ENCODE measurements around the gene TANC2. TPM values are rescaled to one million over a fixed set of nuclear protein-coding genes. Genes with fewer than 3 reads are reported as not detected.

The TANC2 gene
- total and polyA plus RNA-seq, 2 donors = 5.8 to 101 TPM

GRCh38 chr17:62998665-62999393, 32.8 kb downstream of the TANC2 start:
- no peak for DNase-seq (ENCODE audit: extremely low spot score)
- no peak overlapping the region for H3K27ac ChIP-seq (ENCODE audit: low read depth)
- no peaks in the 10 kb centered on the region for H3K4me1 ChIP-seq (ENCODE audit: insufficient read depth)
- H3K4me3 ChIP-seq (ENCODE audit: low read depth, low read length) = no peak overlapping the region
- no peaks in the 10 kb centered on the region for H3K36me3 ChIP-seq (ENCODE audit: insufficient read depth)
- 97% methylated on average over 1 of the region's 1 CpG for WGBS

- Histone ChIP-seq H3K4me1 (ENCODE audit: insufficient read depth) (no peaks in the 10 kb centered on the region), H3K27ac (ENCODE audit: low read depth) (no peak overlapping the region), H3K36me3 (ENCODE audit: insufficient read depth) (no peaks in the 10 kb centered on the region), H3K4me3 (ENCODE audit: low read depth, low read length) (no peak overlapping the region)
- no peak for DNase-seq (ENCODE audit: extremely low spot score)
- WGBS = 99% methylated on average over 3 of the region's 3 CpGs
These were observed 33.7 kb downstream of the TANC2 start for GRCh38 chr17:62999736-63000135.

- H3K4me1 ChIP-seq (ENCODE audit: insufficient read depth) = no peaks in the 10 kb centered on the region
- H3K4me3 ChIP-seq (ENCODE audit: low read depth, low read length) = no peak overlapping the region
- no peaks in the 10 kb centered on the region for H3K36me3 ChIP-seq (ENCODE audit: insufficient read depth)
- WGBS = 96% methylated on average over 5 of the region's 5 CpGs
- no peak for DNase-seq (ENCODE audit: extremely low spot score)
- H3K27ac ChIP-seq (ENCODE audit: low read depth) = no peak overlapping the region
These were observed 35.8 kb downstream of the TANC2 start for GRCh38 chr17:63001689-63002394.

- H3K4me1 ChIP-seq (ENCODE audit: insufficient read depth) = no peaks in the 10 kb centered on the region
- H3K4me3 ChIP-seq (ENCODE audit: low read depth, low read length) = no peak overlapping the region
- no peak overlapping the region for H3K27ac ChIP-seq (ENCODE audit: low read depth)
- no peak for DNase-seq (ENCODE audit: extremely low spot score)
- no peaks in the 10 kb centered on the region for H3K36me3 ChIP-seq (ENCODE audit: insufficient read depth)
- 95% methylated on average over 2 of the region's 2 CpGs for WGBS
These were observed 36.6 kb downstream of the TANC2 start for GRCh38 chr17:63002625-63003024.

GRCh38 chr17:63015824-63016223, 49.8 kb downstream of the TANC2 start:
- WGBS = 86% methylated on average over 4 of the region's 4 CpGs
- no peaks in the 10 kb centered on the region for H3K4me1 ChIP-seq (ENCODE audit: insufficient read depth)
- DNase-seq (ENCODE audit: extremely low spot score) = no peak
- no peak overlapping the region for H3K4me3 ChIP-seq (ENCODE audit: low read depth, low read length)
- H3K36me3 ChIP-seq (ENCODE audit: insufficient read depth) = no peaks in the 10 kb centered on the region
- H3K27ac ChIP-seq (ENCODE audit: low read depth) = no peak overlapping the region

Small RNAs within 50 kb of the gene (small RNA-seq; reads per million reads assigned to genes)
- gene MIR633 = not detected

Other genes with a start within 250 kb of the TANC2 start
- gene MARCHF10, start 157.9 kb upstream of the TANC2 start, total RNA-seq = 0.42 TPM
- 0.08 TPM for gene MARCHF10, start 157.9 kb upstream of the TANC2 start, polyA plus RNA-seq